HG03175 (cell line): ENCODE results near the gene TMEM170B.
A peak's percentile ranks its signal among the peaks of the same experiment; 100 is the strongest.
"Not testable (repeated sequence)": the region's sequence is repeated elsewhere in the genome, so short reads cannot be mapped to it uniquely, and the experiment has no call there.

ENCODE experiments used
- ATAC-seq: cut with Tn5 transposase; IDR thresholded peaks from one replicate; pipeline ENCODE4 v1.9.1; 2021; ENCODE audit warnings: mild to moderate bottlenecking, moderate library complexity; ENCODE audit not compliant: unreplicated experiment

The TMEM170B gene

GRCh38 chr6:11527274-11527870, 10.2 kb upstream of the TMEM170B start:
- ATAC-seq: no peak

DNA sequence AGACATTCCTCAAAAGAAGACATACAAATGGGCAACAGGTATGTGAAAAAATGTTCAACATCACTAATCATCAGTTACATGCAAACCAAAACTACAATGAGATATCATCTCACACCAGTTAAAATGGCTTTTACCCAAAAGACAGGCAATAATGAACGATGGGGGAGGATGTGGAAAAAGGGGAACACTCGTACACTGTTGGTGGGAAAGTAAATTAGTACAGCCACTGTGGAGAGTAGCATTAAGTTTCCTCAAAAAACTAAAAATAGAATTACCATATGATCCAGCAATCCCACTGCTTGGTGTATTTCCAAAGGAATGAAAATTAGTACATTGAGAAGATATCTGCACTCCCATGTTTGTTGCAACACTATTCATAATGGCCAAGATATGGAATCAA, 8.6 kb upstream of the TMEM170B start:
- no peak for ATAC-seq

DNA sequence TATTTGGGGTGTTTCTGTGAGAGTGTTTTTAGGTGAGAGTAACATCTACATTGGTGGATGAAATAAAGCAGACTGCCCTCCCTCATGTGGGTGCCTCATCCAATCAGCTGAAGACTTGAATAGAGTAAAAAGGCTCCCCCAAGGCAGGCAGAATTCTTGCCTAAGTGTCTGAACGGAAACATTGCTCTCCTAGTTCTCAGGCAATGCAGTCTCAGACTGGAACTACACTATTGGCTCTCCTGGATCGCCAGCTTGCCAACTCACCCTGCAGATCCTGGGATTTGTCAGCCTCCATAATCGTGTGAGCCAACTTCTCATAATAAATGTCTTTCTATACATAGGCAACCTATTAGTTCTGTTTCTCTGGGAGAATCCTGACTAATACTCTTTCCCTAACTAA, 5.5 kb upstream of the TMEM170B start:
- no peak for ATAC-seq

- no peak for ATAC-seq
These were observed 3.0 kb upstream of the TMEM170B start for GRCh38 chr6:11534561-11534960.

- no peak for ATAC-seq
These were observed 1.7 kb upstream of the TMEM170B start for GRCh38 chr6:11535801-11536230.

DNA sequence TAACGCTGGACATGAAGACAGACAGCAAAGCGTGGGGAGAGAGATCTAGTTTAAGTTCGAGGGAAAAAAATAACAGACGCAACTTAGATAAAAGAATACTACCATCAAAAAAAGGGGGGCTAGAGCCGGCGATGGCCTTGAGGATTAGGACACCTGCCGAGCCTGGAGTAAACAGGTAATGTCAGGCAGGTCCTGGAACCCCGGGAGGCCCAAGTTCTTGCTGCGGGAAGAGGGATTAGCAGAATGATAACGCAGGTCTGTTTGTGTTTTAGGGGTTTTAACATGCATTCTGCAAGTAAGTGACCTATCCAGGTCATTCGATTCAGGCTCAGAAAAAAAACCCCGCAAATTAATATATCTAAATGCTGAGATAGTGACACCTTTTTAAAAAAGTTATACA, 754 bp upstream of the TMEM170B start:
- ATAC-seq: no peak

- ATAC-seq: peak; percentile 22
These were observed 686 bp downstream of the TMEM170B start for GRCh38 chr6:11538052-11538818.

DNA sequence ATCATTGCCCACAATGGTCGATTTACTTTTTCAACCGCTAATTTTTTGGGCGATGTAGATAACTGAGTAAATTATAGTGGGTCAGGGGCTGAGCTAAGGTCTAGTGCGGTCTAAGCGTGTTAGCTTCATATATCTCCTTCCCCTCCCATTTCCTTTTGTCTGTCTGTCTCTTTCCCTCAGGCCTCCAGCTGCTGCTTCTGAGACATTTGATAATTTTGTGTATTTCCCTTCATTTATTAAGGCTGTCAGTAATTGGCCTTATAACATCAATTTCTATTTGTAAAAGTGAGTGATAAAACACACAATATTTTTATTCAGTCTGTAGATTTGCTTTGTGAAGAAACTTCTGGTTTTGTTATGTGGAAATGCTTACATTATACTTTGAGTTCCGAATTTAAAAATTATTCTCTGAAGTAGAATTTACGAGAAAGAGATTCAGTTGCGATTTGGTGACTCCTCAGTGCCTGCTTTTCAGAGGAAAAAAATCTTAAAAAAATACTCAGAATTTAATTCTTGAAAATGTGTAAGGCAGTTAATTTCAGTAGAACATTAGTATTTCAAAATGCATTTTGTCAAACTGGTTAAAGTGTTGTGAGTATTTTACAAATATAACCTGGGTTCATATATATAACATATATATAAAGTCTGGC, 1.4 kb downstream of the TMEM170B start:
- ATAC-seq: no peak

- no peak for ATAC-seq
These were observed 5.3 kb downstream of the TMEM170B start for GRCh38 chr6:11542863-11543262.

DNA sequence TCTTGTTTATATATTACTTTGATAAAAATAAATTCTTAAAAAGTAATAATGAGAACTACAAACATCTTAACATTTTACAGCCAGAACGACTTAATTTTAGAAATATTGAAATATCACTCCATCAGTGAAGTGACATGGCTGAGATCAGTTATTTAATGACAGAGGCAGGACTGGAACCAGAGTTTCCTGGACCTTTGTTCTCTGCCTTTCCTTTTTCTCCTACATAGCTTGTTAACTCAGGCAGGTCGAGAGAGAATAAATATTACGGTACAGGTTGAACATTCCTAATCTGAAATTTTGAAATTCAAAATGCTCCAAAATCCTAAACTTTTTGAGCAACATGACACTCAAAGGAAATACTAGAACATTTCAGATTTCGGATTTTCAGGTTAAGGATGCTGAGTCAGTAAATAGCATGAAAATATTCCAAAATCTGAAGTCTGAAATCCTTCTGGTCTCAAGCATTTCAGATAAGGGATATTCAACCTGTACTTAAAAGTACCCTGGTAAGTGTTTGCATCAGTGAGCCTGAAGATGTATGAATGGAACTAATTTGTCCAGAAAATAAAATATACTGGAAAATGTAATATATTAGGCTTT, 6.5 kb downstream of the TMEM170B start:
- ATAC-seq: no peak

DNA sequence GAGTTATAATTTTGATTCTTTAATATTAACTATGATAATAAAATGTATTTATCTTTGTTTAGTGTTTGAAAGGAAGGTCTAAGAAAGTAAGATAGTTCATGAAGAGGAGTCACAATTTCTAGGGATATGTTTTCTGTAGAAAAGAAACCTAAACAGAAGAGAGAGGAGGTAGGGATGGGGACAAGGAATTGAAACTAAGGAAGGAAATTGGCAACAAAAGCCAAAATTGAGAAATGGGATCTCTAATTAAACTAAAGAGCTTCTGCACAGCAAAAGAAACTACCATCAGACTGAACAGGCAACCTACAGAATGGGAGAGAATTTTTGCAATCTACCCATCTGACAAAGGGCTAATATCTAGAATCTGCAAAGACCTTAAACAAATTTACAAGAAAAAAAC, 10.3 kb downstream of the TMEM170B start:
- ATAC-seq: not testable (repeated sequence)

DNA sequence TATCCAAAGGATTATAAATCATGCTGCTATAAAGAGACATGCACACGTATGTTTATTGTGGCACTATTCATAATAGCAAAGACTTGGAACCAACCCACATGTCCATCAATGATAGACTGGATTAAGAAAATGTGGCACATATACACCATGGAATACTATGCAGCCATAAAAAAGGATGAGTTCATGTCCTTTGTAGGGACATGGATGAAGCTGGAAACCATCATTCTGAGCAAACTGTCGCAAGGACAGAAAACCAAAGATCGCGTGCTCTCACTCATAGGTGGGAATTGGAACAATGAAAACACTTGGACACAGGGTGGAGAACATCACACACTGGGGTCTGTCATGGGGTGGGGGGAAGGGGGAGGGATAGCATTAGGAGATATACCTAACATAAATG, 11.0 kb downstream of the TMEM170B start:
- ATAC-seq: not testable (repeated sequence)

GRCh38 chr6:11551053-11551452, 13.5 kb downstream of the TMEM170B start:
- ATAC-seq: no peak

DNA sequence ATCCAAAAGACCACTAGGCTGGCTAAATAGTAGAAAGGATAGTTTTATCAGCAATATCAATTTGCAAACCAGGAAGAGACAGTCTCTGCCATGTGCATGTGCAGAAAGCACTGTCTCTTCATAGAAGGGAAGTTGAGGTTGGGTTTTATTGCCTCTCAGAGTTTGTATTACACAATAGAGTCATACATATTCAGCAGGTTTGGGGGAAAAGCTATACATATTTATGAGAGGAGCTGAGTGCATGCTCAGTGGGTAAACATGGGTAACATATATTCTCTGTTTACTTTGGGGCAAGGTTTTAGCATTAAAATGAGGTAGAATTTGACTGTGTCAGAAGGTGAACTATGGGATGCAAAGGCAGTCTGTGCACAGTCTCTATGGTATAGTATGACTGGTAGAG, 14.9 kb downstream of the TMEM170B start:
- no peak for ATAC-seq

DNA sequence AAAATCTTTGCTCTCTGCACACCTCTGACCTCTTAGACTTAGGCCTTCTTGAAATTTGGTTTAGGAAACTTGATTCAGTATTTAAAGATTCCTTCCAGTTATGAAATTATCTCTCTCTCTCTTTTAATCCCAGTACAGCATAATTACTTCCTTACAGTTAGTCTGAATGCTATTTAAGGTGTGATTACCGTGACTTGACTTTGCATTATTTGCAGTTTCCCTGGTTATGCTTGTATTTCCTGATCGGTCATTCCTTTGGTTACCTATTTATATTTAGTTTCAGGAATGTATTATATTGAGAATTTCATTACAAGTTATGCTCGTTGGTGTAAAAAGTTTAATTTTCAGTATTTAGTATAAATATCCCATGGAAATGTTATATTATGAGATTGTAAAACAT, 16.3 kb downstream of the TMEM170B start:
- ATAC-seq: no peak

GRCh38 chr6:11556309-11556708, 18.8 kb downstream of the TMEM170B start:
- no peak for ATAC-seq

DNA sequence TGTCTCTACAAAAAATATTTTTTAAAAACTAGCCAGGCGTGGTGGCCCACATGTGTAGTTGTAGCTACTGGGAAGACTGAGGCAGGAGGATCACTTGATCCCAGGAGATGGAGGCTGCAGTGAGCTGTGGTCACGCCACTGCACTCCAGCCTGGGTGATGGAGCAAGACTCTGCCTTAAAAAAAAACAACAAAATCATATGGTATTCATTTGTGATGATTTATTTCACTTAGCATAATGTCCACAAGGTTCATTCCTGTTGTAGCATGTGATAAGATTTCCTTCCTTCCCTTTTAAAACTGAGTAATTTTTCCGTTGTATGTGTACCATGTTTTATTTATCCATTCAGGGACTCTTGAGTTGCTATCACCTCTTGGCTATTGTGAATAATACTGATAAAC, 26.2 kb downstream of the TMEM170B start:
- ATAC-seq: no peak

DNA sequence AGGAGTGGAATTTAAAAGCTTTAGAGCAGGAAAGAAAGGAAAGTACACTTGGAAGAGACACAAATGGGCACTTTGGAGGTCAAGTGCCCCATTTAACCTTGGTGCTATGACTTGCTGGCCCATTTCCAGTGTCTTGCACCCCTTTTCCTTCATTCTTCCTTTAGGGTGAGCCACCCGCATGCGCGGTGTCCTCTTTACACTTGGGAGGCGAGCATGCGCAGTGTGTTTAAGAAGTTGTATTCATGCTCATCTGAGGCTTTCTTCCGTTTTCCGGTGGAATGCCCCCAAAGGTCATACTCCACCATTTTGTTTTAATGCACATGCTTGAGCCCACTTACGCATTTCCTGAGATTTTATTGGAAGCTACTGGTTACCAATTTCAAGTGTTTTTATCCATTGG, 29.1 kb downstream of the TMEM170B start:
- no peak for ATAC-seq

DNA sequence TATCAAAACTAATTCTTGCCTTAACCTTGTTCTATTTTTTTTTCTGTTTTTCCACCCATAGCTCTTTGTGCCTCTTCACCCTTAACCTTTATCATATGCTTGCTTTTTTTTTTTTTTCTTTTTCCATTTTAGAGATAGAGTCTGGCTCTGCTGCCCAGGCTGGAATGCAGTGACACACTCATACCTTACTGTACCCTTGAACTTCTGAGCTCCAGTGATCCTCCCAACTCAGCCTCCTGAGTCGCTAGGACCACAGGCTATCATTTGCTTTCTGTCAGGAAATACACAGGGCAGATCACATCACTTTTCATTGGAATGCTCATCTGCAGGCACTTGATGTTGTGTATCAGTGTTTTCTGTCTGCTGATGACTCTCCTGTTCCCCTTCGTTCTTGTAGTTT, 33.5 kb downstream of the TMEM170B start:
- ATAC-seq: no peak

GRCh38 chr6:11575408-11576033, 38.0 kb downstream of the TMEM170B start:
- peak; percentile 99 for ATAC-seq

- no peak for ATAC-seq
These were observed 43.3 kb downstream of the TMEM170B start for GRCh38 chr6:11580686-11581405.
